ENCODE measurements around the gene HOXD4.

- TF ChIP-seq CTCF (IDR thresholded peaks at IDR 0.05), result no peak
- TF ChIP-seq POLR2A (IDR thresholded peaks at IDR 0.05), result no peak
Measured at GRCh38 chr2:176148751-176149421, 2.5 kb upstream of the HOXD4 start.

All from thyroid gland (tissue), 4 donors.